Loucy (cell line): ENCODE results near the gene SPPL3.

Experiments
- H2AFZ ChIP-seq: fragments of 200-600 bp; sonication (generic); 2 replicates; pipeline ENCODE4 v1.6.0; 2016; ENCODE audit warnings: antibody characterized with exemption, mild to moderate bottlenecking, low read length, moderate library complexity
- H3F3A ChIP-seq: fragments of 200-600 bp; 2 replicates; pipeline ENCODE4 v1.6.0; 2016; ENCODE audit warnings: antibody characterized with exemption, low read depth, mild to moderate bottlenecking
- H3K27me3 ChIP-seq: fragments of 200-600 bp; sonication (generic); 2 replicates; pipeline ENCODE4 v1.6.1; 2014; ENCODE audit warnings: low read length, mild to moderate bottlenecking; ENCODE audit not compliant: insufficient read depth, poor library complexity, severe bottlenecking
- H3K36me3 ChIP-seq: fragments of 200-600 bp; sonication (generic); 2 replicates; pipeline ENCODE4 v1.6.1; 2016; ENCODE audit warnings: low read length; ENCODE audit not compliant: insufficient read depth
- H3K4me1 ChIP-seq: fragments of 200-600 bp; sonication (generic); 2 replicates; pipeline ENCODE4 v1.5.1; 2014; ENCODE audit warnings: low read length, mild to moderate bottlenecking; ENCODE audit not compliant: insufficient read depth, poor library complexity, severe bottlenecking
- H3K4me2 ChIP-seq: fragments of 200-600 bp; sonication (generic); 2 replicates; pipeline ENCODE4 v1.6.0; 2014; ENCODE audit warnings: antibody characterized with exemption, low read length, low read depth, mild to moderate bottlenecking; ENCODE audit not compliant: poor library complexity, severe bottlenecking
- H3K4me3 ChIP-seq: fragments of 200-600 bp; sonication (generic); 2 replicates; pipeline ENCODE4 v1.5.1; 2014; ENCODE audit warnings: low read length, mild to moderate bottlenecking, mixed read lengths; ENCODE audit not compliant: poor library complexity, severe bottlenecking
- H3K79me2 ChIP-seq: fragments of 200-600 bp; sonication (generic); 2 replicates; pipeline ENCODE4 v1.6.1; 2014; ENCODE audit warnings: low read length; ENCODE audit not compliant: insufficient read depth
- H3K9ac ChIP-seq: fragments of 200-600 bp; sonication (generic); 2 replicates; pipeline ENCODE4 v1.6.0; 2014; ENCODE audit warnings: mild to moderate bottlenecking, low read depth, low read length, moderate library complexity; ENCODE audit not compliant: poor library complexity, severe bottlenecking
- H3K9me2 ChIP-seq: fragments of 200-600 bp; sonication (generic); replicated peaks from 2 replicates; pipeline ENCODE4 v1.6.1; 2016; ENCODE audit warnings: low read depth, low read length, mixed read lengths
- H3K9me3 ChIP-seq: fragments of 200-600 bp; sonication (generic); 2 replicates; pipeline ENCODE4 v1.6.1; 2014; ENCODE audit warnings: mild to moderate bottlenecking, antibody characterized with exemption, low read length, low read depth; ENCODE audit not compliant: insufficient read depth
- H4K20me1 ChIP-seq: fragments of 200-600 bp; sonication (generic); 2 replicates; pipeline ENCODE4 v1.6.0; 2014; ENCODE audit warnings: antibody characterized with exemption, low read length, mild to moderate bottlenecking; ENCODE audit not compliant: insufficient read depth, poor library complexity, severe bottlenecking
- EZH2phosphoT487 ChIP-seq: fragments of 200-600 bp; IDR thresholded peaks from 2 replicates; pipeline ENCODE4 v1.6.1; 2018; ENCODE audit warnings: antibody characterized with exemption, mild to moderate bottlenecking, moderate library complexity, borderline replicate concordance
- TF ChIP-seq, protein P1 (sequence below): fragments of 200-600 bp; sonication (generic); conservative IDR thresholded peaks from 2 replicates; pipeline ENCODE4 v1.5.1; 2014; ENCODE audit warnings: mild to moderate bottlenecking, antibody characterized with exemption, low read length

SPPL3 gene

DNA sequence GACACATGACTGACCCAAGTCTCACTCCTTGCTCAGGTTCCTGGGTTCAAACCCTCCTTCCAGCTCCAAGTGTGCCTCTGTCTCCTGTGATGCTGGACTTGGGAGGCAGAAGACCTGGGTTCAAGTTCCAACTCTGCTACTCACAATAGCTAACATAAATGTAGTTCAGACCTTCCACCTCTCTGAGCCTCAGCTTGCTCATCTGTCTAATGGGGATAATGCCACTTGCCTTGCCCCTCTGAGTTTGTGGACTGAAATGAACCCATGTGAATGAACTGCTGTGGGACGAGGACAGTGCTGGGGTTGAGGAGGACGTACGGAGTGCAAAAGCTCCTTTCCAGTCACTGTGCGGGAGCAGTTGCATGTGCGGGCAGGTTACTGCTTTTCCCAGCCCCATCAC lies 137.6 kb downstream of the SPPL3 start:
- H3K27me3 ChIP-seq, result no peaks in the 10 kb centered on the region
- H3K79me2 ChIP-seq, result no peaks in the 10 kb centered on the region
- no peaks in the 10 kb centered on the region for H3K4me1 ChIP-seq
- H3K9me3 ChIP-seq, result no peaks in the 10 kb centered on the region
- no peaks in the 10 kb centered on the region for H3K9me2 ChIP-seq
- no peaks in the 10 kb centered on the region for H4K20me1 ChIP-seq
- H3F3A ChIP-seq, result no peaks in the 10 kb centered on the region
- TF ChIP-seq, protein P1, sequence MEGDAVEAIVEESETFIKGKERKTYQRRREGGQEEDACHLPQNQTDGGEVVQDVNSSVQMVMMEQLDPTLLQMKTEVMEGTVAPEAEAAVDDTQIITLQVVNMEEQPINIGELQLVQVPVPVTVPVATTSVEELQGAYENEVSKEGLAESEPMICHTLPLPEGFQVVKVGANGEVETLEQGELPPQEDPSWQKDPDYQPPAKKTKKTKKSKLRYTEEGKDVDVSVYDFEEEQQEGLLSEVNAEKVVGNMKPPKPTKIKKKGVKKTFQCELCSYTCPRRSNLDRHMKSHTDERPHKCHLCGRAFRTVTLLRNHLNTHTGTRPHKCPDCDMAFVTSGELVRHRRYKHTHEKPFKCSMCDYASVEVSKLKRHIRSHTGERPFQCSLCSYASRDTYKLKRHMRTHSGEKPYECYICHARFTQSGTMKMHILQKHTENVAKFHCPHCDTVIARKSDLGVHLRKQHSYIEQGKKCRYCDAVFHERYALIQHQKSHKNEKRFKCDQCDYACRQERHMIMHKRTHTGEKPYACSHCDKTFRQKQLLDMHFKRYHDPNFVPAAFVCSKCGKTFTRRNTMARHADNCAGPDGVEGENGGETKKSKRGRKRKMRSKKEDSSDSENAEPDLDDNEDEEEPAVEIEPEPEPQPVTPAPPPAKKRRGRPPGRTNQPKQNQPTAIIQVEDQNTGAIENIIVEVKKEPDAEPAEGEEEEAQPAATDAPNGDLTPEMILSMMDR, result no peak
- TF ChIP-seq EZH2phosphoT487, result no peak
- no peak overlapping the region for H3K4me2 ChIP-seq
- H3K9ac ChIP-seq, result no peak overlapping the region
- peaks cover 74% of the 10 kb centered on the region; the same call in 1 of the 2 replicates for H3K36me3 ChIP-seq
- H2AFZ ChIP-seq, result no peak overlapping the region
- no peak overlapping the region for H3K4me3 ChIP-seq

DNA sequence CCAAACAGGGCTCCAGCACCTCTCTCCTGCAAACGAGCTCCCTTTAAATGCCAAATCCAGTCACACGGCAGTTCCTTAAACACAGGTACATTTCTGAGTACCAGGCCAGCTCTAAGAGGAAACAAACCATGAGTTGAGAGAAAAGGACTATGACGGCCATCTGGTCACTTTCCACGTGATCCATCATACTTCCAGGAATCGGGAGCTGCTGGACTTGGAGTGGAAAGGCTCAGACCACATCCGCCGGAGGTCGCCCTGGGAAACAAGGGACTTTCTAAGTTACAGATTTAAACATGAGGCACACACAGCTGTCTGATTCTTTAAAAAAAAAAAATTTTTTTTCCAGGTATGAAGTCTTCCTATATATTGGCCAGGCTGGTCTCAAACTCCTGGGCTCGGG lies 139.3 kb downstream of the SPPL3 start:
- no peaks in the 10 kb centered on the region for H4K20me1 ChIP-seq
- no peaks in the 10 kb centered on the region for H3K79me2 ChIP-seq
- TF ChIP-seq EZH2phosphoT487, result no peak
- TF ChIP-seq, protein P1, result no peak
- no peak overlapping the region for H2AFZ ChIP-seq
- no peaks in the 10 kb centered on the region for H3K4me1 ChIP-seq
- no peaks in the 10 kb centered on the region for H3F3A ChIP-seq
- H3K9me2 ChIP-seq, result no peaks in the 10 kb centered on the region
- H3K9ac ChIP-seq, result no peak overlapping the region
- H3K9me3 ChIP-seq, result no peaks in the 10 kb centered on the region
- no peaks in the 10 kb centered on the region for H3K27me3 ChIP-seq
- peaks cover 92% of the 10 kb centered on the region; the same call in 1 of the 2 replicates for H3K36me3 ChIP-seq
- H3K4me2 ChIP-seq, result no peak overlapping the region
- H3K4me3 ChIP-seq, result no peak overlapping the region

DNA sequence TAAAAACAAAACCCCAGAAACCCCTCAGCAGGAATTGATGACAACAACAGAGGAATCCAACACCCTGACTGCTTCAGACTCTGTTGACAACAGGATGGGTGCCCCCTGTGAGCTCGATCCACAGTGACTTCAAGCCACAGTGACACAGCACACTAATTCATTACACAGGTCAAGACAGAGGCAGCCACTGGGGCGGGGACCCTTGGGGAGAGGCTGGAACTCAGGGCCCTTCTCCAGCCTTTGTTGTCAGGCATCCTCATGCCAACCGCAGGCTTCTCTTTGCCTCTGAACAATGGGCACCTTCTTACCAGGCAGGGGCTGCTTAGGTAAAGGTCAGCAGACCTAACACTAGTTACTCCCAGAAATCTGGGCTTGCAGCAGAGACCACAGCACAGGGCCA lies 140.9 kb downstream of the SPPL3 start:
- H3K79me2 ChIP-seq, result no peaks in the 10 kb centered on the region
- peaks cover 82% of the 10 kb centered on the region; the same call in 1 of the 2 replicates for H3K36me3 ChIP-seq
- no peak overlapping the region for H2AFZ ChIP-seq
- H3F3A ChIP-seq, result no peaks in the 10 kb centered on the region
- no peaks in the 10 kb centered on the region for H3K4me1 ChIP-seq
- no peaks in the 10 kb centered on the region for H3K27me3 ChIP-seq
- H3K9me3 ChIP-seq, result no peaks in the 10 kb centered on the region
- no peak for TF ChIP-seq EZH2phosphoT487
- TF ChIP-seq, protein P1, result no peak
- no peaks in the 10 kb centered on the region for H3K9me2 ChIP-seq
- H3K4me3 ChIP-seq, result no peak overlapping the region
- no peaks in the 10 kb centered on the region for H4K20me1 ChIP-seq
- no peak overlapping the region for H3K4me2 ChIP-seq
- H3K9ac ChIP-seq, result no peak overlapping the region
